GM10847 (cell line): ENCODE measurements around the gene TNIP1.
A peak's percentile ranks its signal among the peaks of the same experiment; 100 is the strongest.

ENCODE experiments used
- POLR2A ChIP-seq: IDR thresholded peaks from 2 replicates; pipeline ENCODE4 v1.6.1; 2011; ENCODE audit not compliant: insufficient read length; ENCODE audit errors: extremely low read depth

The TNIP1 gene

DNA sequence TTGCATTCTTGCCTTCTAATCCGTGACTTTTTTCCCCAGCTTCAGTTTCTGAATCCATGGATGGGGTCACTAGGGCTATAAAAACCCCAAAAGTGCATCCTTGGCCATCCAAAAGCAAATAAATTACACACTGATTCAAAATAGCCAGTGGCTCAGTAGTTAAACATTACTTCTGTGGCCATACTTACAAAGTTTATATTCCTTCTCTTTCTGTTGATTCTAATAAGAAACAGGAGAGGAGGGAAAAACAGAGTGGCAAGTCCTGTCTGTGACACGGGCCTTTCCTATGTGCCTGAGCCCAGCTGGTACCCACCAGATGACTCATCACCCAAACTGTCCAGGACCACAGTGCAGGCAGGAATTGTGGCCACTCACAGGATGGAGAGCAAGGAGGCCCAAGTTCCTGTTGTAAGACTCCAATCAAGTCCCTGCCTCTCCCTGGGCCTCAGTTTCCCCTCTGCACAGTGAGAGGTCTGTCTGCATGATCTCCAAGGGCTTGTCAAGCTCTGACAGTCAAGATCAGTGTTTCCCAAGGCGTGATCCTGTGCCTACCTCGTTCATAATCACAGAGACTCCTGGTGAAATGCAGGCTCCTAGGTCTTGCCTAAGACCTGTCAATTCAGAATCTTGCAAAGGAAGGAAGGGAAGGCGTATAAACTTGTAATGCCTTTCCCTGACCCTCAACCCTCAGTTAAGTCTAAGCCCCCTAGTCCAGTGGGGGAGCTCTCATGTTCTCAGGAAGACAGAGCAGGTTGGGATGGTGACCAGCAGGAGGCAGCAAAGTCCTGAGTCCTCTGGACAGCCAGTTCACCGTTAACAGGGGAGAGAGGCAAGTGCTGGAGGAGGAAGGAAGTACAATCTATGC lies 29.5 kb downstream of the TNIP1 start:
- TF ChIP-seq POLR2A: no peak

DNA sequence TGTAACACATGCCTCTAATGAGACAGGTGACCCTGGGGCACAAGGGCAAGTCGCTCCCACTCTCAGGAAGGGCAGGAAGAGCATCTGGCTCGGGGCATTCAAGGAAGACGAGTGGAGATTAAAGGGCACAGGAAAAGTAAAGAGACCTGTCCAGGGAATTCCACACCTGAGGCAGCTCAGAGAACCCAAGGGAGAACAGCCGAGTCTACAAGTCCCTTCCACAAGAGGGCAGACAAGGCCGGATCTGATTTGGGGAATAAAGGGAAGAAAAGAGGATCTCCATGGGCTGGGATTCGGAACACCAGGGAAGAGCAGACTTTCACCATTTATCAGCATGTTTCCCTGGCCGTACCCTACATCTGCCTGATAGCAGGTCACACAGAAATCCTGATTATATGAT lies 32.3 kb downstream of the TNIP1 start:
- no peak for TF ChIP-seq POLR2A

DNA sequence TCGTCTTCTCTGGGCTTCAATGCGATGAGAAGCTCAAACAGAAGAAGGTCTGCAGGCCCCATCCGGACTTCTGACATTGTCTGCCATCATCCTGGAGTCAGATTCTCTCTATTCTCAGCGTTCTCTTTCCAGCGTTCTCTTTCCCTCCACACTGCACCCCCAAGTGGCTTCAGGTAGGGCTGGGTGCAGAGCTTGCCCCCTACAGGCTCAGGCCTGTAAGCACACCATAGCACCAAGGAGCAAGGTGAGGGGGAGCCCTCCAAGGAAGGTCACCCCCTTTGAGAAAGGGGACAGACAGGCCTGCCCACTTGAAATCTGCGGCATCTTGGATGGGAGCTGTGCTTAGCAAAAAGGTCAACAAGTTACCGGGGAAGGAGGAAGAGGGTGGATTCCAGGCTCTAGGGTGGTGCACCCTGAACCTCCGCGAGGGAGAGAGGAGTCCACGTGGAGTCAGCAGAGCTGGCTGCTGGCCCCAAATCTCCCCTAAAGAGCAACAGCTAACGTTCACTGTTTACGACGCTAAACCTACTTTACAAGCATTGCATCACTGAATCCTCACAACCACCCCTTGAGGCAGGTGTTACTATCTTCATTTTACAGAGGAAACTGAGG lies 32.9 kb downstream of the TNIP1 start:
- TF ChIP-seq POLR2A: no peak

DNA sequence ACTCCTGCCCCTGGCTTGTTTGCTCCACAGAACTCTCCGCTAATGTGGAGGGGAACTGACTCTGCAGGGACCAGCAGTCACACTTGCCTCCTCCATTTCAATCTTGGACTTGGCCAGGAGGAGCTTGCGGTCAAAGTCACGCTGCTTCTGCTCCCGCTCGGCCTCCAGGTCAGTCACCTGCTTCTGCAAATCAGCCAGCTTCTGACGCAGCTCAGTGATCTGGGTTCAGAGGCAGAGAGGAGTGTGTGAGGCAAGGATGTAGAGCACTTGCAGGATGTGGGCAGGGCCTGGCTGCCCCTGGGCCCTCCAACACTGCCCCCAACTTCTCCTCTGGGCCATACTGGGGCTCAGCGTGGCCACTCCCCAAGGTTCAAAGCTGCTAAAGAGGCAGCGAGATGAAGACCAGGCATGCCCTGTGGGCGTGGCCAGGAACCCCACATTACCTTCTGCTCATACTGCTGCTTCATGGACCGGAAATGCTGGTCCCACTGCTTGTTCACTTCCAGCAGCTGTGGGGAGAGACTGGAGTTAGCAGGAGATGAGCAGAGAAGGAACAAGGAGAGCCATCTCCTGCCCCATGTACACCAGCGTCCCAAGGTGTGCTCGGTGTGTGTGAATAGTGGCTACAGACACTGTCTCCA lies 38.3 kb downstream of the TNIP1 start:
- no peak for TF ChIP-seq POLR2A

DNA sequence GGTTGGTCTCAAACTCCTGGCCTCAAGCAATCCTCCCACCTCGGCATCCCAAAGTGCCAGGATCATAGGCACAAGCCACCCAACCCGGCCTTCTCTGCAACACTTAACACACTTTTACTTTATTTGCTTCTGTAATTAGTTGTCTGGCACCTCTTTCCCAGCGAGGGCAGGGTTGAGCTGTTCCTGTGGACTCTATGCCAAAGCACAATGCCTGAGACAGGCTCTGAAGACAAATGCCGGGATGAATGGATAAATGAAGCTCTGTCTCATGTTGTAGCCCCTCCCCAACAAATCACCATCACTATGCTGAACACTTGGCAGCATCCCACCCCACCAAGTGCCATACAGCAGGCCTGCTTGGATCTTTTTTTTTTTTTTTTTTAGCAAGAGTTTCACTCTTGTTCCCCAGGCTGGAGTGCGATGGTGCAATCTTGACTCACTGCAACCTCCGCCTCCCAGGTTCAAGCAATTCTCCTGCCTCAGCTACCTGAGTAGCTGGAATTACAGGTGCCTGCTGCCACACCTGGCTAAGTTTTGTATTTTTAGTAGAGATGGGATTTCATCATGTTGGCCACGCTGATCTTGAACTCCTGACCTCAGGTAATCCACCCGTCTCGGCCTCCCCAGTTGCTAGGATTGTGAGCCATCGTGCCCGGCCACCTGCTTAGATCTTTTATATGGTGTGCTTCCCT lies 39.1 kb downstream of the TNIP1 start:
- TF ChIP-seq POLR2A: no peak

DNA sequence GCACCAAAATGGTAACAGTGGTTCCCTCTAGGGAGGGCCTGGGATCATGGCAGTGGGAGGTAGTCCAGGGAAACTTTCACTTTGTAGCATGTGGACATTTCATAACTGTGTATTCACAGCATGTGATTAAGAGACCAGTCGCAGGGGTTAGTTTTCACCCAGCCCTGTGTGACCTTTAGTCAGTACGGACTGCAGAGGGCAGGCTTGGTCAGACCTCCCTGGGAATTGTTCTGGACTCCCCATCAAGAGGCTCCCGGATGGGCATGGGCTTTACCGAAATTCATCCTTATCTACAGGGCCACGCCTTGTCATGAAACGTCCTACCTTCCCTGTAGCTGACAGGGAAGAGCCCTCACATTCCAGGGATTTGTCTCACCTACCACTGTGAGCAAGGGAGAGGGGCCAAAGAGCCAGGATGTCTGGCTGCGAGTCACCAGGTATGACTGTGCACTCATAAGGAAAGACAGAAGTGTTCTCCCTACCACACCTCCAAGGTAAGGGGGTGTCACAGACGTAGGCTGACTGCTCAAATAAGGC lies 40.6 kb downstream of the TNIP1 start:
- no peak for TF ChIP-seq POLR2A

DNA sequence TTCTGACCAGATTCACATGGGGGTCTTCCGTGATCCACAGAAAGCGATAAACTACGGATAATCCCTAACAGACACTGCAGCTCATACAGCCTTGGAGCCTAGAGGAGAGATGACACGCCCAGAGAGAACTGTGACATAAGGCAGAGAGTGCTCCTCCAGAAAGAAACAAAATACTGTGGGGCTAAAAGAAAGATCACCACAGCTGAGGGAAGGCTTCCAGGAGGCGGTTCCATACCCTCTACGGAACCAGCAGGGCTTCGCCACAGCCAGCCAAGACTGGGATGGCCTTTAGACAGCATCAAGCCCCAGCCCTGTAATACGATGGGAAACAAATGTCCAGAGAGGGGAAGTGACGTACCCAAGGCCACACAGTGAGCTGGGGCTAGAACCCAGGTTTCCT lies 41.2 kb downstream of the TNIP1 start:
- no peak for TF ChIP-seq POLR2A

DNA sequence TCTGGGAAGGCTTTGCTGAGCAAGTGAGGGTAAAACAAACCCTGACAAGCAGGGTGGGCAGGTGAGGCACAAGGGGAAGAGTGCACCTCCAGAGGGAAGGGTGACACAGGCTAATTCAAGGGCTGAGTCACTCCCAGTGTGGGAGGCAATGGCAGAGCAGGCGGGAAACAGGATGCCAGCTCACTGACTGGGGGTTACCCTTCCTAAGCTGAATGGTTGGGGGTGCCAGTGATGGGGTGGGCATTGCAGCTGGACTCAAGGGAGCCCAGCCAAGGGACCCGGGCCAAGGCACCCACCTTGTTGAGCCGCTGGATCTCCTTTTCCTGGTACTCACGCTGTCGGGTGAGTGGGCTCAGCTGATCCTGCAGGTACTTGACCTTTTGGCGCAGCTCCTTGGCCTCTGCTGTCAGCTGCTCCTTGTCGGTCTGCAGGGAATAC lies 42.0 kb downstream of the TNIP1 start:
- TF ChIP-seq POLR2A: peak; percentile 11

DNA sequence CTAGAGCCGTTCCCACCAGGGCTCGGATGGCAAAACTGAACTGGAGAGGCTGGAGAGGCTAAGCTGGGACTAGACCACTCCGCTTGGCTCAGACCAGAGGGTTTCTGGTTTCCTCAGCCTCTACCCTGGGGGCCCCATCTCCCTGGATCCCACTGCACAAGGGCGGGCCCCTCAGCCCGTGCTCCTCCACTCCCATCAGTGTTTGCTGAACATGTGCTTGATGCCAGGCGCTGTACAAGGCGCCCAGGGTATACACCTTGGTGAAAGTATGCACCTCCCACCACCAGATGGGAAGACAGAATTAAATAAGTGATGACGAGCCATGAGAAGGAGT lies 42.5 kb downstream of the TNIP1 start:
- no peak for TF ChIP-seq POLR2A

DNA sequence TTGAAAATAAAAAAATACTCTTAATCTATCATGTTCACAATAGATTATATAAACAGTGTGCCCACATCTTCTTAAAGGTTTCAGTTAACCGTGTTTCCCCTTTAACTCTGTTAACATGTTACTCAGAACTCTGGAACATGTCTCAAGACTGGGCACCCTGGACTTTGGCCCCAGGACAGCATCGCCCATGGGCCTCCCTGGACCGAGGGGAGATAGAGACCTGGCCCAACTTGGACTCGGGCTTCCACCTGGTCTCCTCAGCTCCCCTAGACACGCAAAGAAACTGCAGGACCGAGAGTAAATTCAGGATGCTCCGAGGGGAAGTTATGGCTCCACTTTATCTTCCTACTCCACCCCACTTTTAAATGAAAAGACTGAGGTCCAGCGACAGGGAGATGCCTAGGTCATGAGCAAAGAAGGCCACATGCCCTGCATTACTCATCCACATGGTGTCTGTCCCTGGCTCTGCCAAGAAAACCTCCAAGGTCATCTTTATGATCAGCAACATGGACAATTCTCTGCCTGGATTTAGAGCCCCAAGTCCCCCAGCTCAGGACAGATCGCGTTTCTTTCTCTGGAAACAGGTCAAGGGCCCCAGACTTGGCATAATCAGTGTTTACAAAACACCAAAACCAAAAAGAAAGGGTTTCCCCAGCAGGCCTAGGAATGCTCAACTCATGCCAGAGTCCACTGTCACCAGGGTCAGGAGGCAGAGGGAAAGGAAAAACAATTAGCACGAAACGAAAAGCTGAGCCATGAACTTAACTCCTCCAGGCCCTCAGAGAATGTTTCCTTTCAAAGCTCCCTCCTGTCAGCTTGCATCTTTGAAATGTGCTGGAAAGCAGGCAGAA lies 43.0 kb downstream of the TNIP1 start:
- no peak for TF ChIP-seq POLR2A

DNA sequence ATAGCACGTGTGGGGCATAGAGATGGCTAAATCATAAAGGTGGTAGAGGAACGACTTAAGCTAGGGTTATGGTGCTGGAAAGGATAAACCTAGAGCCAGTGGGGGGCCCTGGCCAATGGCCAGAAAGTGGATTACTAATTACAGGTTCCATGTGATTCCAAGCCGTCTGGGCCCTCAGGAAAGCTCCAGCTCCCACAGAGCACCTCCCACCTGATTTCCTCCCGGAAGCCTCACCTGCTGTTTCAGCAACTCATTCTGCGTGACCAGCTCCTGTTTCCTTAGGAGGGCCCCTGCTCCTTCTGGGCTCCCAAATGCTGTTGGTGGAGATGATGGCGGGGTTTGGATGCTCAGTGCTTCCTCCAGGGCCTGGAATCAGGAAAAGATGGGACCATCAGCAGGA lies 44.3 kb downstream of the TNIP1 start:
- no peak for TF ChIP-seq POLR2A

DNA sequence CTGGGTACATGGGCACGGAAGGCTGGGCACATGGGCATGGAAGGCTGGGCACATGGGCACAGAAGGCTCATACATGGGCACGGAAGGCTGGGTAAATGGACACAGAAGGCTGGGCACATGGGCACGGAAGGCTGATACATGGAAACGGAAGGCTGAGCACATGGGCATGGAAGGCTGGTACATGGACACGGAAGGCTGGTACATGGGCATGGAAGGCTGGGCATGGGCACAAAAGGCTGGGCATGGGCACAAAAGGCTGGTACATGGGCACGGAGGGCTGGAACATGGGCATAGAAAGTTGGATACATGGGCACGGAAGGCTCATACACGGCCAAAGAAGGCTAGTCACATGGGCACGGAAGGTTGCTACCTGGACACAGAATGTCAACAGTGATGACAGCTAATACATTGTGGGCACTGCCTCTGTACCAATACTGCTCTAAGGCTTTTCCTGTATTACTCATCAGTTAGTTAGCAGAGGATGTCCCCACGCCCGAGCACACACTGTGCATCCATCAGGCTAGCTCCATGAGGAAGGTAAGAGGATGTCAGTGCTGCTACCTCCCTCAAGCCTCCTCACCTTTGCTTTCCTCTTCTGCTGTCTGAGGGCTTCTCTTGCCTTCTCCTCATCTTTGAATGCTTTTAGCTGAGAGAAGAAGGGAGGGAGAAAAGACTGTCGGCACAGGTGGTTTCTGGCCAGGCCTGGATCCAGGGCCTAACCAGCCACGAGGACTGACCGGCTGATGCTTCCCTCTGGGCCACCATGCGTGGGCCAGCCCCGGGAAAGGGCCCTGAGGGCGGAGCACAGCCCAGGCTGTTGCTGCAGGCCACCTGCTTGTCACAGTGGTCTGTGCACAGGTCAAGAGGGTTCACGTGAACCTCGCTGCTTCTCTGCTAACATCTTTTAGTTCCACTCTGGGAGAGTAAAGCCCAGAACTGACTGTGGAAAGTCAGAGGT lies 46.1 kb downstream of the TNIP1 start:
- TF ChIP-seq POLR2A: no peak

DNA sequence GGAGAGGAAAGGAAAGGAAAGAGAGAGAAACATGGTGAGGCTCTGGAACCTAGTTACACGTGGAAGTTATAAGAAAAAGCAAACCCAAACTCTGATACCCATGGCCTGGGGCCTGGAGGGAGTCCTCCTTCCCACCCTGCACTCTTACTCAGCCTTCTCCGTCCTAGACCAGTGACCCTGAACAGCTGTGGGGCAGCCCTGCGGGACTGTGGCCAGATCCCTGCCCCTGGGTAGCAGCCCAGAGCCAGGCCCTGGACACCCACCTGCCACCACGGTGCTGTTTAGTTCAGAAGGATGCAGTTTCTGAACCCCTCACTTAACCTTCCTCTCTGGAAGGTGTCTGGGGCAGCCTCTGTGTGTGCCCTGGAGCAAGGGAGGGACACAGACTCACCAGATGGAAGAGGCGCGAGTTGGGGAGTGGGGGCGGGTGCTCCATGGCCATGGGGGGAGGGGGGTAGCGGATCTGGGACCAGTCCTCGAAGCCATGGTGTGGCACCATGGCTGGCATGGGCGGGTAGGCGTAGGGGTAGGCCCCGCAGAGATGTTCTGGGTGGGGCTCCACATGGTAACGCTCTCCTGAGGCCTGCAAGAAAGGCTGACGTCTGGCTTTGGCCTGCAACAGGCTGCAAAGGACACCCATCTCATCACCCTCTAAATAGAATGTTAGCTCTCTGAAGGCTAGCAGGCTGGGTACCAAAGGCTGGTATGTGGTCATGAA lies 47.5 kb downstream of the TNIP1 start:
- TF ChIP-seq POLR2A: no peak
